ENCODE measurements around the gene SS18. TPM values are rescaled to one million over a fixed set of nuclear protein-coding genes. Genes with fewer than 3 reads are reported as not detected.

Gene SS18
- total RNA-seq, 2 donors from 2014 or later: 84.9 to 87.6 TPM

GRCh38 chr18:26091047-26091630 lies 726 bp upstream of the SS18 start:
- Histone ChIP-seq H3K27ac (ENCODE audit: low read depth, low read length) (peak overlapping the region; percentile 100), H3K27me3 (ENCODE audit: control insufficient read depth, insufficient read depth, low read length, poor library complexity, severe bottlenecking) (no peaks in the 10 kb centered on the region), H3K4me3 (ENCODE audit: low read length) (peak overlapping the region; percentile 90), H3K4me1 (ENCODE audit: control insufficient read depth, insufficient read depth, low read length) (no peaks in the 10 kb centered on the region), H3K9ac (ENCODE audit: extremely low read depth, low read length, poor library complexity, severe bottlenecking) (peak overlapping the region; percentile 85), H3K36me3 (ENCODE audit: control insufficient read depth, insufficient read depth, low read length) (peaks cover 14% of the 10 kb centered on the region), H3K9me3 (ENCODE audit: control insufficient read depth, low read length) (no peaks in the 10 kb centered on the region)
- no peak for TF ChIP-seq CTCF (conservative IDR thresholded peaks at IDR 0.05)
- no peaks in the 10 kb centered on the region for H3K9me3 Mint-ChIP-seq
- DNase-seq: no peak
- 11 to 12% methylated on average over 14 to 29 of the region's 29 CpGs for WGBS, 2 experiments (ENCODE audit: insufficient coverage in 1 of 2, insufficient read length in 1 of 2)
- peak overlapping the region; percentile 95 for H3K27ac Mint-ChIP-seq
- H3K4me3 Mint-ChIP-seq: peak overlapping the region; percentile 87
- H3K27me3 Mint-ChIP-seq (ENCODE audit: insufficient read depth): no peaks in the 10 kb centered on the region
- H3K36me3 Mint-ChIP-seq (ENCODE audit: low read depth): peaks cover 9% of the 10 kb centered on the region
- H3K4me1 Mint-ChIP-seq: peaks cover 12% of the 10 kb centered on the region

GRCh38 chr18:26089293-26090129 lies 902 bp downstream of the SS18 start:
- H3K27me3 Mint-ChIP-seq (ENCODE audit: insufficient read depth): no peaks in the 10 kb centered on the region
- no peak for DNase-seq

GRCh38 chr18:26088487-26088886 lies 1.9 kb downstream of the SS18 start:
- H3K27ac Mint-ChIP-seq: no peak overlapping the region
- Histone ChIP-seq H3K27me3 (ENCODE audit: control insufficient read depth, insufficient read depth, low read length, poor library complexity, severe bottlenecking) (no peaks in the 10 kb centered on the region), H3K27ac (ENCODE audit: low read depth, low read length) (no peak overlapping the region), H3K4me3 (ENCODE audit: low read length) (peak overlapping the region; percentile 90), H3K9ac (ENCODE audit: extremely low read depth, low read length, poor library complexity, severe bottlenecking) (peak overlapping the region; percentile 85), H3K9me3 (ENCODE audit: control insufficient read depth, low read length) (no peaks in the 10 kb centered on the region), H3K4me1 (ENCODE audit: control insufficient read depth, insufficient read depth, low read length) (no peaks in the 10 kb centered on the region), H3K36me3 (ENCODE audit: control insufficient read depth, insufficient read depth, low read length) (peaks cover 39% of the 10 kb centered on the region)
- H3K27me3 Mint-ChIP-seq (ENCODE audit: insufficient read depth): no peaks in the 10 kb centered on the region
- no peak for TF ChIP-seq CTCF (conservative IDR thresholded peaks at IDR 0.05)
- peaks cover 12% of the 10 kb centered on the region for H3K4me1 Mint-ChIP-seq
- no peaks in the 10 kb centered on the region for H3K9me3 Mint-ChIP-seq
- no peak for DNase-seq
- peak overlapping the region; percentile 87 for H3K4me3 Mint-ChIP-seq
- 63 to 75% methylated on average over 2 of the region's 3 CpGs for WGBS, 2 experiments (ENCODE audit: insufficient coverage in 1 of 2, insufficient read length in 1 of 2)
- H3K36me3 Mint-ChIP-seq (ENCODE audit: low read depth): peaks cover 29% of the 10 kb centered on the region

More at GRCh38 chr18:26089293-26090129, 902 bp downstream of the SS18 start:
- Histone ChIP-seq H3K9ac (ENCODE audit: extremely low read depth, low read length, poor library complexity, severe bottlenecking) (peak overlapping the region; percentile 85), H3K27ac (ENCODE audit: low read depth, low read length) (peak overlapping the region; percentile 100), H3K4me1 (ENCODE audit: control insufficient read depth, insufficient read depth, low read length) (no peaks in the 10 kb centered on the region), H3K27me3 (ENCODE audit: control insufficient read depth, insufficient read depth, low read length, poor library complexity, severe bottlenecking) (no peaks in the 10 kb centered on the region), H3K9me3 (ENCODE audit: control insufficient read depth, low read length) (no peaks in the 10 kb centered on the region), H3K36me3 (ENCODE audit: control insufficient read depth, insufficient read depth, low read length) (peaks cover 31% of the 10 kb centered on the region), H3K4me3 (ENCODE audit: low read length) (peak overlapping the region; percentile 90)
- peak overlapping the region; percentile 87 for H3K4me3 Mint-ChIP-seq
- peak overlapping the region; percentile 95 for H3K27ac Mint-ChIP-seq
- no peak for TF ChIP-seq CTCF (conservative IDR thresholded peaks at IDR 0.05)
- H3K36me3 Mint-ChIP-seq (ENCODE audit: low read depth): peaks cover 22% of the 10 kb centered on the region
- no peaks in the 10 kb centered on the region for H3K9me3 Mint-ChIP-seq
- peaks cover 12% of the 10 kb centered on the region for H3K4me1 Mint-ChIP-seq
- WGBS, 2 experiments (ENCODE audit: insufficient coverage in 1 of 2, insufficient read length in 1 of 2): 5 to 15% methylated on average over 12 to 35 of the region's 35 CpGs

All from endodermal cell (in vitro differentiated cells).